Esophagus squamous epithelium (tissue), 4 donors: Measurements from ENCODE around the gene TMEM74B.

ENCODE experiments used
- POLR2A ChIP-seq, 4 donors: fragments of 450-650 bp; IDR thresholded peaks; one replicate each; pipeline ENCODE4 v1.6.1; 2017; ENCODE audit warnings: antibody characterized with exemption in 4 of 4, mild to moderate bottlenecking in 4 of 4, moderate library complexity in 3 of 4
- TF ChIP-seq, protein P1 (sequence below), 6 experiments: fragments of 450-650 bp in 4 of 6; fragments of 200-600 bp in 2 of 6; sonication (generic) in 2 of 6; IDR thresholded peaks; one replicate each; pipeline ENCODE4 v1.5.1; 2016 to 2019; ENCODE audit warnings: antibody characterized with exemption in 6 of 6, mild to moderate bottlenecking in 4 of 6, moderate library complexity in 4 of 6

DNA sequence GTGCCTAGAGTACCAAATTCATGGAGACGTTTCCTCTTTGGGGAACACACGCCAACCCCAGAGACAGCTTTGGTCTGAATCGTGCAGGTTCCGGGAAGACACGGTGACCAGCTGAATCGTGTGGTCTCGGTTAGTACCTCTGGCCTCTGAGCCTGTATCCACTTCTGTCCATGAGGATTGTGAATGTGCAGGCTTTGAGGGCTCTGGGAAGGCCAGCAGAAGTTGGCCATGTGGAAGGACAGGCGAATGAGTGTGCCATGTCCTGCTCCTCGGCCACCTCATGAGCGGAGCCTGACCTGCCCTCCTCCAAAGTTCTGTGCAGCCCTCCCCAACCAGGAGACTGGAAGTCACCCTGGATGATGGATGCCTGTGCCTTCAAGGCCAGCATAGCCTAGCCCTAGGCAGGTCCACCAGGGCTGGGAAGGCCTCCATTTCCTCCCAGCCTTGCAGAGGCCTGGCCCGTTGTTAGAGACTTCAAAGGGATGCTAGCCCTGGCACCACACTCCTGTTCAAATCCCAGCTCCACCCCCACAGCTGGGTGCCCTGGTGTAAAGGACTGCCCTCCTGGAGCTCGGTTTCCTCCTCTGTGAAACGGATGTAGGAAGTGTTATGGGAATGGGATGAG, 1.7 kb upstream of the TMEM74B start:
- no peak for TF ChIP-seq POLR2A (IDR thresholded peaks at IDR 0.05)
- TF ChIP-seq, protein P1, sequence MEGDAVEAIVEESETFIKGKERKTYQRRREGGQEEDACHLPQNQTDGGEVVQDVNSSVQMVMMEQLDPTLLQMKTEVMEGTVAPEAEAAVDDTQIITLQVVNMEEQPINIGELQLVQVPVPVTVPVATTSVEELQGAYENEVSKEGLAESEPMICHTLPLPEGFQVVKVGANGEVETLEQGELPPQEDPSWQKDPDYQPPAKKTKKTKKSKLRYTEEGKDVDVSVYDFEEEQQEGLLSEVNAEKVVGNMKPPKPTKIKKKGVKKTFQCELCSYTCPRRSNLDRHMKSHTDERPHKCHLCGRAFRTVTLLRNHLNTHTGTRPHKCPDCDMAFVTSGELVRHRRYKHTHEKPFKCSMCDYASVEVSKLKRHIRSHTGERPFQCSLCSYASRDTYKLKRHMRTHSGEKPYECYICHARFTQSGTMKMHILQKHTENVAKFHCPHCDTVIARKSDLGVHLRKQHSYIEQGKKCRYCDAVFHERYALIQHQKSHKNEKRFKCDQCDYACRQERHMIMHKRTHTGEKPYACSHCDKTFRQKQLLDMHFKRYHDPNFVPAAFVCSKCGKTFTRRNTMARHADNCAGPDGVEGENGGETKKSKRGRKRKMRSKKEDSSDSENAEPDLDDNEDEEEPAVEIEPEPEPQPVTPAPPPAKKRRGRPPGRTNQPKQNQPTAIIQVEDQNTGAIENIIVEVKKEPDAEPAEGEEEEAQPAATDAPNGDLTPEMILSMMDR (IDR thresholded peaks at IDR 0.05), result no peak
